Activated CD8-positive, alpha-beta memory T cell treated with anti-CD3 and anti-CD28 coated beads, Interleukin-2, amount 50 U/mL, for 24 hours (primary cell): ENCODE measurements around the gene SLC5A12.

ENCODE experiments used
- DNase-seq: peaks from one replicate; pipeline ENCODE4 v3.0.0-alpha.2; 2020; ENCODE audit errors: extremely low read depth

Gene SLC5A12

DNA sequence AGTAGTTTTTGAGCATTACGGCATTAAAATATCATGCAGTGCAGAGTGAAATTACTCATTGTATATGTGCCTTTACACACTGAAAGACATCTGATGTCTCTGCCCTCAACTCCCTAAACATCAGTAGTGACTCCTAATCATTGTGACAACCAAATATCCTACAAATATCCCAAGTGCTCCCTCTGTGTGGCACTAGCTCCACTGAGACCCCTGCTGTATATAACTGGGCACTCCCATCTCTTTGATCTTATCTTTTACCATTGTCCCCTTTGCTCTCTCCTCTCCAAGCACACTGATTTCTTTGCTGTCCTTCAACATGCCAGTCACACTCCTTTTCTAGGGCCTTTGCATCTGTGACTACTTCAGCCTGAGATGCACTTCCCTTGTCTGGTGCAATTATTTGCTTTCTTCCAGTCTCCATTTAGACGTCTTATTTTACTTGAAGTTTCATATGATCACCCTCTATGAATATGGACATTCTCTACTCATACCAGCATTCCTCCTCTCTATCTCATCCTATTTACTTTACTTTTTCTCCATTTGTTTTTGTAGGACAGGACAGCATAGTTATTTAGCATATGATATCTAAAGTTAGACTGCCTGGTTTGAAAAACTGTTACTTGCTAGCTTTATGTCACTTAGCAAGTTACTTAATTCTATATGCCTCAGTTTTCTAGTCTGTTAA, 2.4 kb downstream of the SLC5A12 start:
- DNase-seq, result no peak

- no peak for DNase-seq
Observed at GRCh38 chr11:26717771-26718170, 4.1 kb downstream of the SLC5A12 start.

DNA sequence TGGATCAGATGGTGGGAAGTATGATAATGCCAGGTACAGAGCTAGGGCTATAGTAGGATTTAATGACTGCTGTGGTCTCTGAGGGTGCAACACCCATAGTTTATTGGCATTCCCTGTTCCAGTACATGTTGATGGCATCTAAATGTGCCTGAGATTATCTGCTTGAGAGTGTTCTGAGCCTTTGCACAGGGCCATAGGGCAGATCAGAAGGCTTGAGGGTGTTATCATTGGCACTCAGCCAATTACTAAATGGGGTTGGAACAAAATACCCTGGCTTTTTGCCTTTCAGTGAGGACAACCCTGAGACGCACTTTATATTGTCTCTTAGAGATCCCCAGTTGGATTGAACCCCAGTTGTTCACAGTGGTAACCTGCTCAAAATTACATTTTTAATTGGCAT, 6.7 kb downstream of the SLC5A12 start:
- no peak for DNase-seq

- no peak for DNase-seq
Observed at GRCh38 chr11:26712497-26712896, 9.4 kb downstream of the SLC5A12 start.

DNA sequence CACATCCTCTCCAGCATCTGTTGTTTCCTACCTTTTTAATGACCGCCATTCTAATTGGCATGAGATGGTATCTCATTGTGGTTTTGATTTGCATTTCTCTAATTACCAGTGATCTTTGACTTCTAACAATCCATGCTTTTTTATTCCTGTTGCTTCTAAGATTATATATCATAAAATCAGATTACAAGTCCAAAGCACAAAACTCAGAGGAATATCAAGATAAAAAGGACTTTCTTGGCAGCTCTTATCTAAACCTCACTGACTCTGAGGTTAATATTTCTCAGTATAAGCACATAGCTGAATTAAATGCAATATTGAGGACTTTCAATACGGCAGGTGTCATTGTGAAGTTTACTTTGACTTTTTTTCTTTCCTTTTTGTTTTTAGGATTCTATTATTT, 11.4 kb downstream of the SLC5A12 start:
- no peak for DNase-seq

DNA sequence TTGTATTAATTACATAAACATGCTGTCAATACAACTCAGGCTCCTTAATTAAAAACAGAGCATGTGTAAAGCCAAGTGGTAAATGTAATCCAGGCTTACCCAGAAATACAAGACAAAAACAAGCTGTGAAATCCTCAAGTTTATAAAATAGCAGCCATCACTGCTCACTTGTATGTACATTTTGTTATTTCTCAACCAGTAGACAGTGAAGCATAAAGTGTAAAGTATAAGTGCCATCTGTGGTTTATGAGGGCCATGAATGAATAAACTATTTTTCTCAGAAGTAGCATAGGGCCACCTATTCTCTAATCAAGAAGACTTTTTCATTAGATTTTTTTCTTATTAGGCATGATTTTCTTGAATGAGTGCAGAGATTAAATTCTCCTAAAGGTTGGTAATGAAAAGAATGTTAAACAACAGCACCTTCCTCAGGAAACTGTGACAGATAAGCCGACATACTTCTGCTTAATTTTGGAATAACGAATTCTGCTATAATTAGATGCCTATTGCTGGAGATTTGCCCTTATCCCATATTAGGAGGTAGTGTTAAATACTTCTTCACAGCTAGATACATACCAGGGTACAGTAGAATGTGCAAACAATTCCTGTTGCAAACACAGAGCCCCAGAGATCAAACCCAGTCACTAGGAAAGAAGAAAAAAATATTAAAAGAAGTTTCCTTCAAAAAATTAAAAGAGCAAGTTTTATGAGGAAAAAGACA, 13.0 kb downstream of the SLC5A12 start:
- no peak for DNase-seq

DNA sequence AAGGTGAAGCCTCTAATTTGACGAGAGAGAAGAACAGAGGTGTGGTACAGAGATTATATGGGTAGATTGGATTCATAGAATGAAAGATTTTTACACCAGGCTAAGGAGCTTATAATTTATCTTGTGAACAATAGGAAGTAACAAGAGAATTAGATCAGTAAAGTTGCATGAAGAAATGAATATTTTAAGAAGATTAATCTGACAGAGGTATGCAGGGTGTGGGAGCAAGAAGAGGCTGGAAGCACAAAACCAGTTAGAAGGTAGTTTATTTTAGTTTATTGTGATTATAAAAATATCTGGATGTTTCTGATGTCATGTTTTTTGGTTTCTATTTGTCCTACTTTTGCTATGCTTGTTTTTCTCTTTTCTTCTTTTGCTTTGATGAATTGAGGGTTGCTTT, 15.7 kb downstream of the SLC5A12 start:
- DNase-seq, result no peak

DNA sequence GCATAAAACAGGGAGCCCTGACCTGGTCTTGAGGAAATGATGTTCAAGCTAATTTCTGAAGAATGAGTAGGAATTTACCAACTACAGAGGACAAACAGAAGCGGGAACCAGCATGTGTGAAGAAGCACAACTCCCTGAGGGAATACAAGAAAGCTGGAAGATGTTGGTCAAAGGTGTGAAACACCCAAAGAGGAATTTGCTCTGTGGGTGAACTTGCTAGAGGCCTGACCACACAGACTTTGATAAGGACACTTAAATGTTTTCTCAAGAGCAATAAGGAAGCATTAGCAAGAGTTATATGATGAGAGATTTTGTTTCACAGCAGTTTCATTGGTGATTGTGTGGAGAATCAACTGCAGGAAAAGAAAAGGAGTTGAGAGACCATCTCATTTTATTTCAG, 17.6 kb downstream of the SLC5A12 start:
- no peak for DNase-seq

DNA sequence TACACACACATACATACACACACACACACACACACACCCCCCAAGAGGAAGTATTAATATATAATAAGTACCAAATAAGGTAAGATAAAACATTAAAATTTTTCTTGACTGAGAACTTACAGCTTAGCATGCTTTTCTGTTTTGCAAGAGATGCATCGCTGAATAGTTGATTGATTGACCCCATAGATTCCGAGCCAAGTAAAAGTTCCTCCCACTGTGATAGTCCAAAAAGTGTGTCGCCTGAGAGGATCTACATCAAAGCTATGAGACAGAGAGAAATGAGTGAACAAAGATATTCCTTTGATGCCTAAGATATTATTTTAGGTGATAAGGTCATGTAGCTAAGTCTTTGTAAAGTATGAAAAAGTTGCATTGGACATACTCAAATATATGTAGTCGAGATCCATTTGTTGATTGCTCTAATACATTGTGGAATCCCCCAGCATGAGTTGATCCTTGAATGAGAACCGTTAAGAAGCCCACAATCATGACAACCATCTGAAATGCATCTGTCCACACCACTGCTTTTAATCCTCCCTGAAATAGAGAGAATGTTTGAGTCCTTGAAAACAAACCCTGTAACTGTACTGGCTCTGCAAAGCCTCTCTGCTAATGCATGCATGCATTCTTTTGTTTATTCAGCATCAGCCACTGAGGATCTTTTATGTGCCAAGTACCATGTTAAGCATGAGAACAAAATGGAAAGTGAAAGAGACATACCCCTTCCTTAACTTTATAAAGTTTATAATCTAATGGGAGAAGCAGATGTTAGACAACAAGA, 18.3 kb downstream of the SLC5A12 start:
- DNase-seq, result no peak

- DNase-seq, result no peak
Observed at GRCh38 chr11:26702406-26702805, 19.5 kb downstream of the SLC5A12 start.

- DNase-seq, result no peak
Observed at GRCh38 chr11:26700574-26701235, 21.2 kb downstream of the SLC5A12 start.

GRCh38 chr11:26698224-26698623, 23.6 kb downstream of the SLC5A12 start:
- no peak for DNase-seq

- no peak for DNase-seq
Observed at GRCh38 chr11:26696330-26696729, 25.5 kb downstream of the SLC5A12 start.

GRCh38 chr11:26688701-26689100, 33.2 kb downstream of the SLC5A12 start:
- DNase-seq, result no peak

- DNase-seq, result no peak
Observed at GRCh38 chr11:26687351-26687750, 34.5 kb downstream of the SLC5A12 start.

DNA sequence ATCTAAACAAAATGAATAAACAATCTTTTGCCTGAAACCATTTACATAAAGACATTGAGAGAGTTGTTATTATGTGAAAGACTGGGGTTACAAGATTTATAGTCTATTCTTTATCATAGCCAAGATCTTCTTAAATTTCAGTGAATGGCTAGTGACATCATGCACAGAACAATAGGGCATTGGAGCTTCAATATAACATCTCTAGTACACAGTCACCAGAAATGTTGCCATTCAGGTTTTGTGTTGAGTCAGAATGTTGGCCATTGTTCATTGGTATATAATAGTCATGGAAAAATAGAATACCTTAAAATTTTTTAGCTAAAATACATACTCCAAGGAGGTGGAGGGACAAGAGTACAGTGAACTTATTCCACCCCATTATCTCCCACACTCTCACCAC, 44.3 kb downstream of the SLC5A12 start:
- DNase-seq, result no peak

DNA sequence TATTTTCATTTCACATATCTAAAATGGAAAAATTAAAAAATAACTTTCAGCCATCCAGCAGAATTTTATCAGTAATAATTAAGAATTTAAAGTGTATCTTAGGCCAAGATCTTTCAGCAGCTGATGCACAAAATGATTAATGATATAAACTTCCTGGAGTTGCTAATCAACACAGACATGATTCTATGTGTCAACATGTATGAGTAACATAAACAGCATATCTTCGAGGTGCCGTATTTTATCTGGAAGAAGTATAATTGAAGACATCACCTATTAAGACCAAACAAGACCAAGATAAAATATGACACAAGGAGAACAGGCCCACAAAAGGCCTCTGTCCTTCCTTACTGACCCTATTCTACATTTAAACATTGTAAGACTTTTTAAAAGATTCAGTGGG, 45.2 kb downstream of the SLC5A12 start:
- DNase-seq, result no peak

DNA sequence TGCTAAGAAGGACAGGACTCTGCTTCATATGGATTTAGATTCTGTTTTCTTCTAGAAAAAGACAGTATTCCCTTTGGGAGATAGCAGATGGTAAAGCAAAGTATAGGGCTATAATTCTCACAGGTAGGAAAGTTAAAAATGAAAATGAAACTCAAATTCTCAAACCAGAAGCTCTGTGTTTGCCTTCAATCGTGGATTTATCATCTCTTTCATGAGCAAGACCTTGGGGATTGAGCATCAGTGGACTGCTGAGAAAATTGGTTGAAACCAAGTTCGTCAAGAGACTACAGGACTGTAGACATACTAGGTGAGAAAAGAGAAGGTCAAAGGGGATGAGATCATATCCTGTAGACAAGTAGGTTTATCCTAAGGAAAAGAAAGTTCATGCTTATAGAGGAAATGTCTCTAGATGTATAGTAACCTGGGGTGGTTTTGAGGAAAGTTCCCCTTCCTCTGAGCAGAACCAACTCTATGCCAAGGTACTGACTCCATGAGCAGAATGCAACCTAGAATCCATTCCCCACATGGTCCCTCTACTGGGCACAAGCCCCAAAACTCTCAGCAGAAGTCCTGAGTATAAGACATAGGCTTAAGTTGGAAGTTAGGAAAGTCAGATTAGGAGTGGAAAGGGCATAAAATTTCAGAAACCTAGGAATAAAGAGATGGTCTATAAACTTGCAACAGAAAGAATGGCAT, 46.5 kb downstream of the SLC5A12 start:
- no peak for DNase-seq

GRCh38 chr11:26665946-26666345, 55.9 kb downstream of the SLC5A12 start:
- no peak for DNase-seq

GRCh38 chr11:26665036-26665435, 56.8 kb downstream of the SLC5A12 start:
- no peak for DNase-seq

DNA sequence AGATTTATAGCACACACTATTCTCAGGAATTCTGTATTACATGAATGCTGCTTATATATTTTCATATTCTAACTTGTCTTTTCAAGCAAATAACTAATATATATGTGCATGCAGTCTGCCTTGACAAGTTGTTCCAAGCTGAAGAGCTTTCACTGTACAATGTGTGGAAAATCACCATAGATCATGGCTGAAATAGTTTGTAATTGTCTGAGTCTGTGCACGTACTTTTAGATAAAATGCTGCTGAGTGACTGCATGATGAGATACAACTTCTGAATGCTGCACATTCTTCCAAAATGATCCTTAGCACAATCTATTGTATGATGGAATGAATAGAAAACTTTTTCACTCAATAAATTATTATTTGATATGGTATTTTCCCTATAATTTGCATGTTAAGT, 58.9 kb downstream of the SLC5A12 start:
- DNase-seq, result no peak

GRCh38 chr11:26655287-26655686, 66.6 kb downstream of the SLC5A12 start:
- no peak for DNase-seq
